Measurements from ENCODE around the gene MED9. TPM values are rescaled to one million over a fixed set of nuclear protein-coding genes. Genes with fewer than 3 reads are reported as not detected.

Gene MED9
- total RNA-seq, 1 experiment from 2014 or later: 13.1 TPM

GRCh38 chr17:17514993-17515933 lies 38.5 kb downstream of the MED9 start:
- H3K4me3 ChIP-seq: no peak overlapping the region
- H3K9me3 ChIP-seq (replicated peaks): no peaks in the 10 kb centered on the region
- H3K27ac ChIP-seq: peak overlapping the region; percentile 65
- H3K4me1 ChIP-seq (replicated peaks): peaks cover 52% of the 10 kb centered on the region
- no peaks in the 10 kb centered on the region for H3K36me3 ChIP-seq
- no peak for DNase-seq (ENCODE audit: low read depth in 1 of 2, low spot score in 2 of 2)
- H3K27me3 ChIP-seq (replicated peaks): no peaks in the 10 kb centered on the region

DNA sequence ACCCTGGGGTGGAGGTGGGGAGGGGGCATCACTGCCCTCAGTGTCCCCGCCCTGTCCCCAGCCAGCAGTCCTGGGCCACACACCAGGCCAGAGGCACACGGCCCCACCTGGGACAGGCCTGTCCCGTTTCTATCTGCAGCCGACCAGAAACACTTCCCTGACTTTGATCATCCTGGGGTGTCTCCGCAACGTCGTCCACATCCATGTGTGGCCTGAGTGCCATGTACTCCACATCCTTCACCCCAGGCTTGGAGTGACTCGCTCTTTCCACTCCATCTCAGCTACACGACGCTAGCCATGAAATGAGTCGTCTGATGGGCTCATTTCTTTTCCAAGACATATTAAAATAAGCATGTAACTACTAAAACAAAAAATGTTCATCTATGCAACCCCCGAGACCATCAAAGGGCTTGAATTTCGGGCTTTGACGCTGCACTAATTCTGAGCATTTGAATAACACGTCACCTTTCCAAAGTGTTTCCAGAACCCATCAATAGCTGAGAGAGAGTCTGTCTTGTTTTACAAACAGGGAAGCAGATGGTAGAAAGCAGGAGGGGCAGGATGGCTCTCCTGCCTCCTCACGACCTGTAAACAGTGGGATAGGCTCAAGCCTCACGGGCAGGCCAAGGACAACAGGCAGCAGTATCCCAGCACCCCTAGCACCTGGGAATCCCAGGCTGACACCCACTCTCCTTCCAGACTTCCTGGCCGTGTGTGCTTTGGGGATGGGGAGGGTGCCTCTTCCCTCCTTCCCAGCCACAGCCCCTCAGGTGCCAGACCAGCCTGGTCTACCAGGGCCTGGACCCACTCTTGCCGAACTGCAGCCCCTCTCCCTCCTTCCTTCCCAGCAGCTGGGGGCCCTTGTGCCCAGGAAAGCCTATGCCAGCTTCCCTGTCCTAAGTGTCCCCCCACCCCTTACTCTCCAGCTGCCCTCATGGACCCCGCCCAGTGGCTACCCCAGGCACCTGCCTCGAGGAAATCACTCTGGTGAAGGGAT lies 39.4 kb downstream of the MED9 start:
- H3K27ac ChIP-seq: peak overlapping the region; percentile 65
- no peaks in the 10 kb centered on the region for H3K27me3 ChIP-seq (replicated peaks)
- no peaks in the 10 kb centered on the region for H3K9me3 ChIP-seq (replicated peaks)
- peak; percentile 73 to 74 for DNase-seq (ENCODE audit: low read depth in 1 of 2, low spot score in 2 of 2)
- H3K4me1 ChIP-seq (replicated peaks): peaks cover 56% of the 10 kb centered on the region
- H3K36me3 ChIP-seq: no peaks in the 10 kb centered on the region
- H3K4me3 ChIP-seq: no peak overlapping the region

DNA sequence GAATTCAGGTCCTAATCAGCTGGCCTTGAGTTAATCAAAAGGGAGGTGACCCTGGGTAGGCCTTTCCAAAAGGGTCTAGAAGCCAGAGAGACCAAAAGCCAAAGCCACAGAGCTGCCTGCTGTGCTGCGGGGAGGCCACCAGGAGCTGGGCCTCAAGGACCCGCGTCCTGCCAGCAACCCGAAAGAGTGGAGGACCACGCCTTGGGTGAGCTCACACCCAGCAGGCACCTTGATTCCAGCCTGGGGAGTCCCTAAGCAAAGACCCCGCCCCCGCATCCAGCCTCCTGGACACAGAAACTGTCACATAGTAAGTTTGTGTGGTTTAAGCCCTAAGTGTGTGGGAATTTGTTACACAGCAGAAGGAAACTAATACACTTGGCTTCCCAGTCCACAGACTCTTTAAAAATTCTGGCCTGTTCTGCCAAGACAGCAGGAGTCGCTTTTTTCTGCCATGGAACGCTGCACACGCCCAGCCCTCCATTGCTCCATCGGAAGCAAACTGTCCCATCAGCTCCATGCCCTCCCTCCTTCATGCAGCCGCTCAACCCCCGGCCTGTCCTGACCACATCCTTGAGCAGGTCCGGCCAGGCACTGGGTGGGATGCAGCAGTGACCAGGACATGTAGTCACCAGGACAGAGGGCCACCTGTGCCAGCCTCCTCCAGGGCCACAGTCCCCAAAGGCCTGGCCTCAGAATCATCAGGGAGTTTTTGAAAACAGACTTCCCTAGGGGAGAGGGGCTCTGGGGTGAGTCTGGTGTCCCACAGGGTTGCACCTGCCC lies 40.3 kb downstream of the MED9 start:
- H3K27ac ChIP-seq: no peak overlapping the region; the same call in 1 of the 2 replicates
- H3K4me1 ChIP-seq (replicated peaks): peaks cover 49% of the 10 kb centered on the region
- no peak overlapping the region for H3K4me3 ChIP-seq
- no peaks in the 10 kb centered on the region for H3K9me3 ChIP-seq (replicated peaks)
- DNase-seq (ENCODE audit: low read depth in 1 of 2, low spot score in 2 of 2): no peak
- no peaks in the 10 kb centered on the region for H3K27me3 ChIP-seq (replicated peaks)
- H3K36me3 ChIP-seq: no peaks in the 10 kb centered on the region

GRCh38 chr17:17518014-17518413 lies 41.2 kb downstream of the MED9 start:
- Histone ChIP-seq H3K4me1 (replicated peaks) (peaks cover 40% of the 10 kb centered on the region), H3K36me3 (no peaks in the 10 kb centered on the region), H3K4me3 (no peak overlapping the region), H3K27me3 (replicated peaks) (no peaks in the 10 kb centered on the region), H3K27ac (no peak overlapping the region), H3K9me3 (replicated peaks) (no peaks in the 10 kb centered on the region)
- no peak for DNase-seq (ENCODE audit: low read depth in 1 of 2, low spot score in 2 of 2)

- no peaks in the 10 kb centered on the region for H3K27me3 ChIP-seq (replicated peaks)
- H3K4me3 ChIP-seq: no peak overlapping the region
- no peak overlapping the region for H3K27ac ChIP-seq
- peaks cover 37% of the 10 kb centered on the region for H3K4me1 ChIP-seq (replicated peaks)
- DNase-seq (ENCODE audit: low read depth in 1 of 2, low spot score in 2 of 2): no peak
- H3K9me3 ChIP-seq (replicated peaks): no peaks in the 10 kb centered on the region
- no peaks in the 10 kb centered on the region for H3K36me3 ChIP-seq
These were observed 42.2 kb downstream of the MED9 start for GRCh38 chr17:17518951-17519350.

- Histone ChIP-seq H3K4me1 (replicated peaks) (peaks cover 30% of the 10 kb centered on the region), H3K4me3 (no peak overlapping the region), H3K36me3 (no peaks in the 10 kb centered on the region), H3K27ac (no peak overlapping the region), H3K9me3 (replicated peaks) (no peaks in the 10 kb centered on the region), H3K27me3 (replicated peaks) (no peaks in the 10 kb centered on the region)
- no peak for DNase-seq (ENCODE audit: low read depth in 1 of 2, low spot score in 2 of 2)
These were observed 43.1 kb downstream of the MED9 start for GRCh38 chr17:17519886-17520285.

DNA sequence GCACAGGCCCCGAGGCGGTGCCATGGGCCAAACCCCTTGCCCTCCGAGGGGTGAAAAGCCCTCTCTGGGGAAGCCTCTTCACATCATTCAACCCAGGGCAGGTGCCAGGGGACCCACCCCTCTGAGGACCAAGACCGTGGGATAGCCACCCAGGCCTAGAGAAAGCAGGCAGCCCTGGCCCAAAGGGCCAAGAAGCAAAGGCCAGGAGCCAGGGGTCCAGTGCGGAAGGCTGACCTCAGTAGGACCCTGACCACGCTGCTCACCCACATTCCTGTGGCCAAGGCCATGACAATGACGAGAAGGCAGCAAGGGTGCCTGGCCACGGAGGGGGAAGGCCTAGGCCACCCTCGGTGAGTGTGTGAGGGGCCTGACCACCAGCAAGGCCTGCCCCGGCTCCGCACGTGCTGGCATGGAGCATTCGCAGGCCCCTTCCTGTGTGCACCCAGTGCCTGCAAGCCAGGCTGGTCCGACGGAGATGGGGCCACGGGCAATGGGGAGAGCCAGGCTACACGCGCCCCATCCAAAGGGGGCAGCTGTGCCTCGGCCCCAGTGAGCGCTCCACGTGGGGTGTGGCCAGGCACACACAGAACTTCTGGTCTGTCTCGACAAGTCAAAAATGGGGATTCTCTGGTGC lies 43.9 kb downstream of the MED9 start:
- H3K9me3 ChIP-seq (replicated peaks): no peaks in the 10 kb centered on the region
- no peak for DNase-seq (ENCODE audit: low read depth in 1 of 2, low spot score in 2 of 2)
- H3K4me1 ChIP-seq (replicated peaks): peaks cover 21% of the 10 kb centered on the region
- H3K36me3 ChIP-seq: no peaks in the 10 kb centered on the region
- no peaks in the 10 kb centered on the region for H3K27me3 ChIP-seq (replicated peaks)
- no peak overlapping the region for H3K27ac ChIP-seq
- H3K4me3 ChIP-seq: no peak overlapping the region

DNA sequence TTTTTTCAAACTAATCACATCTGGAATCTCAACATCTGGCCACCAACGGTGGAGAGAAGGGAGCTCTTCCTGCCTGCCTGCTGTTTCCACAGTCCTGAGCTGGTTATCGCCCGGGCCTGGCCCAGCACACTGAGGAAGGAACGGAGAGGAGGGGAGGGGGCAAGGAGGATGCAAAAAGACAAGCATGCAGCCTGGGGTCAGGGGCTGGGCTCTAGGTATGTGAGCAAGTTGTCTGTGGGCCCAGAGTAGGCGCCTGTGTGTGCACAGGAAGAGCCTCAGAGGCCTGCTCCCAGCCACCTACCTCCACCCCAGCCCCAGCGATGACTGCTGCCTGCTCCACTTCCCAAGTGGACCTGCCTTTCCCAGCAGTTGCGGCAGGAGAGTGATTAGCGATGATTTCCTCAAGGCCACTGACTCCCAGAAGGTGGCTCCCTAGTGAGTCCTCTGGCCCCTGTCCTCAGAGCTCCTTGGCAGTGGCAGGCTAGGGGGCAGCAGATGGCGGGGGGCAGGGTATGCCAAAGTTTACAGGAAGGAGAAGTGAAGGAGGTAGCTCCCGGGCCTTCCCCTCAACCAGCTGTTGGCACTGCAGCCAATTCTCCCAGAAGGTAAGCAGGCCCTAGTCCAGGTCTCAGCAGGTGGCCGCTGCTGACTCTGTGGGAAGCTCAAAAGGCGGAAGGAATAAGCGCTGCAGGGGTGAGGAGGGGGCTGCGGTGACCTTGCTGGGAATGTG lies 46.4 kb downstream of the MED9 start:
- H3K27ac ChIP-seq: no peak overlapping the region
- H3K9me3 ChIP-seq (replicated peaks): no peaks in the 10 kb centered on the region
- DNase-seq (ENCODE audit: low read depth in 1 of 2, low spot score in 2 of 2): no peak
- H3K27me3 ChIP-seq (replicated peaks): no peaks in the 10 kb centered on the region
- H3K4me3 ChIP-seq: no peak overlapping the region
- H3K36me3 ChIP-seq: no peaks in the 10 kb centered on the region
- peaks cover 8% of the 10 kb centered on the region; the same call in 1 of the 2 replicates for H3K4me1 ChIP-seq (replicated peaks)

DNA sequence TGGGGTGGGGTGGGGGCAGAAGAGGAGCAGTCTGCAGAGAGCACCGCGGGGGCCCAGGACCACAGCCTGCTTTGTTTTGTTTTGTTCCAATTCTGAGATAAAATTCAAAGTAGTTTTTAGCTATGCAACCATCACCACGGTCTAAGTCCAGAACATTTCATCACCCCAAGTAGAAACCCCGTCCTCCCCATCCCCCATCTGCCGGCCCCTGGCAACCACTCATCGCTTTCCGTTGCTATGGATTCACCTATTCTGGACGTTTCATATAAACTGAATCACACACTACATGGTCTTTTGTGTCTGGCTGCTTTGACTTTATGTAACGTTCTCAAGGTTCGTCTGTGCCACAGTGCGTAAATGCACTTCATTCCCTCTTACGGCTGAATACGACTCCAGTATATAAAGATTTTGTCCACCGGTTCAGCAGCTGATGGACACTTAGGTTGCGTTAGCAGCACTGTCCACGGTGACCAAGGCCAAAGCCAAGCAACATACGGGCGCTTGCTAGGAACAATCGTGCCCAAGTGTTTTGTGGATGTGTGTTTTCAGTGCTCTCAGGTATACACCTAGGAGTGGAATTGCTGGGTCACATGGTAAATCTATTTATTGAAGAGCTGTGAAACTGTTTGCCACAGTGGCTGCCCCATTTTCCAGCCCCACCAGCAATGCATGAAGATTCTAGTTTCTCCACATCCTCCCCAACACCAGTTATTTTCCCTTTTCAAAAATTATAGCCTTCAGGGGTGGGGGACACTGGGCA lies 47.1 kb downstream of the MED9 start:
- Histone ChIP-seq H3K9me3 (replicated peaks) (no peaks in the 10 kb centered on the region), H3K4me3 (no peak overlapping the region), H3K36me3 (no peaks in the 10 kb centered on the region), H3K27ac (no peak overlapping the region), H3K4me1 (replicated peaks) (peaks cover 8% of the 10 kb centered on the region; the same call in 1 of the 2 replicates), H3K27me3 (replicated peaks) (no peaks in the 10 kb centered on the region)
- no peak for DNase-seq (ENCODE audit: low read depth in 1 of 2, low spot score in 2 of 2)

- Histone ChIP-seq H3K36me3 (no peaks in the 10 kb centered on the region), H3K4me1 (replicated peaks) (peaks cover 8% of the 10 kb centered on the region; the same call in 1 of the 2 replicates), H3K27me3 (replicated peaks) (no peaks in the 10 kb centered on the region), H3K9me3 (replicated peaks) (no peaks in the 10 kb centered on the region), H3K27ac (no peak overlapping the region), H3K4me3 (no peak overlapping the region)
- no peak for DNase-seq (ENCODE audit: low read depth in 1 of 2, low spot score in 2 of 2)
These were observed 48.5 kb downstream of the MED9 start for GRCh38 chr17:17525311-17525710.

- Histone ChIP-seq H3K4me3 (no peak overlapping the region), H3K4me1 (replicated peaks) (peaks cover 2% of the 10 kb centered on the region; the same call in 1 of the 2 replicates), H3K9me3 (replicated peaks) (no peaks in the 10 kb centered on the region), H3K36me3 (no peaks in the 10 kb centered on the region), H3K27me3 (replicated peaks) (no peaks in the 10 kb centered on the region), H3K27ac (no peak overlapping the region)
- DNase-seq (ENCODE audit: low read depth in 1 of 2, low spot score in 2 of 2): no peak
These were observed 49.2 kb downstream of the MED9 start for GRCh38 chr17:17525956-17526355.

GRCh38 chr17:17526369-17526768 lies 49.6 kb downstream of the MED9 start:
- Histone ChIP-seq H3K4me3 (no peak overlapping the region), H3K27me3 (replicated peaks) (no peaks in the 10 kb centered on the region), H3K27ac (no peak overlapping the region), H3K9me3 (replicated peaks) (no peaks in the 10 kb centered on the region), H3K36me3 (no peaks in the 10 kb centered on the region), H3K4me1 (replicated peaks) (no peaks in the 10 kb centered on the region)
- DNase-seq (ENCODE audit: low read depth in 1 of 2, low spot score in 2 of 2): no peak

Data from SJSA1 (cell line).